NT2/D1 (cell line): ENCODE results near the gene INF2.

Experiments
- SUZ12 ChIP-seq: IDR thresholded peaks from 2 replicates; pipeline ENCODE4 v1.6.1; 2011; ENCODE audit not compliant: insufficient read length, insufficient read depth; ENCODE audit errors: extremely low read depth
- YY1 ChIP-seq: IDR thresholded peaks from 2 replicates; pipeline ENCODE4 v1.6.1; 2011; ENCODE audit not compliant: insufficient read length, insufficient read depth
- ZNF274 ChIP-seq: IDR thresholded peaks from 2 replicates; pipeline ENCODE4 v1.6.1; 2011; ENCODE audit warnings: mild to moderate bottlenecking, low read depth, low read length

DNA sequence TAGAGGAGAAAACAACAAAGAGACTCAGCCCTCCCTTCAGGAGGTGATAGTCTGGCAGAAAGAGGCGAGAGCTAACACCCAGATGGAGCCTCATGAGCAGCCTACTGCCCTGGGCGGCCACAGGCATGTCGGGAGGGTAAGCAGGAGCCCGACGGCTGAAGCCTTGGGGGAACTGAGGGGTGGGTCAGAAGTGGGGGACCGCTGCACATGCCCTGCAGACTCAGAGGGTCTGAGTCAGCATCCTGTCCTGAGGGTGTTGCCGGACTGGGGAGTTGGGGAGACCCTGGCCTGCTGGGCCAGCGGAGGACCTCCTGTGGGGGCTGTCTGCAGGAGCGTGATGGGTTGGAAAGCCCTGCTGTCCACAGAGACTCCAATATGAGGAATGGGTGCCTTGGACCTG lies 15.9 kb upstream of the INF2 start:
- TF ChIP-seq SUZ12 (no peak), ZNF274 (no peak), YY1 (no peak)
